Head of caudate nucleus (tissue), 42 donors: ENCODE measurements around the gene SLC15A3.

Source experiments
- DNase-seq, 42 donors: peaks; one replicate each; pipeline versions ENCODE4 v3.0.0 to v3.0.0-alpha.2; 2020 to 2021; ENCODE audit warnings: mixed read lengths in 7 of 42
- intact Hi-C: fragments of 100-400 bp; cut with DNase I; formaldehyde crosslinking; loops from one replicate; pipeline ENCODE4 v1.15.0; 2022

SLC15A3 gene

GRCh38 chr11:60951904-60952741 is at the start of gene SLC15A3:
Gene SLC15A3, minus strand, starts transcription at chr11:60952176. Its CDS starts 625 bp downstream, at chr11:60951551.
- intact Hi-C loops: no loop called here
- DNase-seq: peak in 35 of 42 donors; percentile 28 to 77 (median 56)

- intact Hi-C loops: loop anchor here (10.0 kb wide), 1 partner anchor 56 kb away; no protein-coding TSS in a partner anchor
- DNase-seq: no peak
Observed at GRCh38 chr11:61000426-61000825, 48.5 kb upstream of the SLC15A3 start.

DNA sequence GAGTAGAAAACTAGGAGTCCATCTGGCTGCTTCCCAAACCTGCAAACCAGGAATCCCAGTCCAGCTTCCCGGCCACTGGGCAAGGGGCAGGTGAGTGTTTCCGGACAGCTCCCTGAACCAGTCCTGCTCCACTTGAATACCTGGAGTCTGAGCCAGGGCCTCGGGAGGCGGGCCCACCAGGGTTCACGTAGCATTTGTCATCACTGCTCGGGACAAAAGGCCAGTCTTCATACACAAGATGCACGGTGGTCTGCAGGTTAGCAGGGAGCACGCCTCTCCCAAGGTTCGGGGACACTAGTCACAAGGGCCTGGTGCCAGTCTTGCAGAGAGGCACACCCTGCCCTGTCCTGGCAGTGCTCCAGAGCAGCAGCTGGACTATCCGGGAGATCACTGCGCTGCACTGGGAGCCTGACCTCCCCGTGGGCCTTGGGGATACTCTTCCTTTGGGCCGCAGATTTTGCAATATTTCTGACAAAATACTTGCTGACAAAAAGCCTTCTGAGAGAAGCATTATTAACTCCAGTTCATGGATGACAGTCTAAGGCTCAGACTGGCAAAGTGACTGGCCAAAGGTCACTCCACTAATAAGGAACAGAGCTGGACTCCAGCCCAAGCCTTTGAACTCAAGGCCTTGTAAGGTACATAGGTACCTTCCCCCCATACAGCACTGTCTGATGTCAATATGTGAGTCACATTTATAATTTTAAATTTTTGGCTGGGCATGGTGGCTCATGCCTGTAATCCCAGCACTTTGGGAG is 44.6 kb upstream of the SLC15A3 start:
- no peak for DNase-seq
- intact Hi-C loops: no loop called here

DNA sequence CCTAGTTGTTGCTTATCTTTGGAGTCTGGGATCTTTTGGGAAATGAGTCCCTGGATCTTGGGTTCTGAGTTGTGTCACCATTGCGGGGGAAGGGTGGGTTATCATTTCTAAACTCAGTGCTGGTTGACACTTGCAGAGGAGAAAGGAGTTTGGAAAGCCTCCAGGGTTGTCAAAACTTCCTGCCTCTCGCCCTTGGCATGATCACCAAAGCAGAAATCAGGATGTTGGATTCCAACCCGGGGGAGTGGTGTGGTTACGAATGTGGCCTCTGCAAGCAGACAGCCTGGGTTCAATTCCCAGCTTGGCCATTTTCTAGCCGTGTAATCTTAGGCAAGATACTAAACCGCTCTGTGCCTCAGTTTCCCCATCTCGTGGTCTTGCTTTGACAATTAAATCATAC is 43.8 kb upstream of the SLC15A3 start:
- intact Hi-C loops: no loop called here
- no peak for DNase-seq

DNA sequence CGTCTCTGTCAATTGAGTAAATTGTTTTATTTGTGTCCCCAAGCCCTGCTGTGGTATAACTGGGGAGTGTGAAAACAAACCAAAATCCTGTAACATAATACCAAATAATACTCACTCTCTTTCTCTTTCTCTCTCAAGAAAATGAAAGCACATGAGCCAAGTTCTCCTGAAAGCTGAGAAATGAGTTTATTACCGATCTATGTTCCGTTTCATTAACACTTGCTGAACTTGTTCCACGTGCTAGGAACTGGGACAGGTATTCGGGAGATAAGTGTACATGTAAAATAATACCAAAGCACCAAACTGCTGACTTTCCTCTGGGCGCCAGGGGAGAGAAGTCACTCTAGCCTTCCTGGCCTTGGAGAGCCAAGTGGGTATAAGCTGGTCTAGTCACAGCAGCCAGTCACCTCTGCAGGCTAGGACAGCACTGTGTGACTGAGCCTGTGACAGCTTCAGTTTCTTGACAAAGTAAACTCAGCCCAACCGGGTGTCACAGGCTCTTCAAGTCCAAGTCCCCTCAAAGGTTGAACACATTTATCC is 42.6 kb upstream of the SLC15A3 start:
- no peak for DNase-seq
- intact Hi-C loops: no loop called here

- peak in 7 of 42 donors; percentile 20 to 60 (median 34) for DNase-seq
- intact Hi-C loops: no loop called here
Observed at GRCh38 chr11:60993615-60994014, 41.6 kb upstream of the SLC15A3 start.

DNA sequence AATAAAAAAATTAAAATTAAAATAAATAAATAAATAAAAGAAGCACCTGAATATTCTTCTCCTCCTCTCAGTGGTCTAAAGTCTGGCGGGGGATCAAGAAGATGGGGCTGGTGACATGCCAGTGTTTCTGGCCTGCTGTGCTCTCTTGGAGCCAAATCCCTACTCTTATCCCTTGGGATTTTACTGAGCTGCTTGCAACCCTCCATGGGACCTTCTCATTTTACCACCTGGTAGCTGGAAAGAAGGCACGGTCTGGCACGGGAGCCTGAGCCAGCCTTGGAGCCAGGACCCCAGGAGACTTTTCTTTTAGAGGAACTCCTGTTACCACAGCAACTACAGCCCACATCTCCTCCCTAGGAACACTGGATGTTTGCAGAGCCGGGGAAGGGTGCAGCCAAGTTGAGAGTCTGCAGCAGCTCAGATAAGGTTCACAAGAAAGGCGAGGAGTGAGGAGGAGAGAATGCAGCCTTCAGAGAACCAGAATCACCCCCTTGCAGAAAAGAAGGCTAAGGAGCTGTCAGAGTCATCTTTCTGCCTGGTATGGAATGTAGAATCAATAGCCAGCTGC is 41.0 kb upstream of the SLC15A3 start:
- peak in 32 of 42 donors; percentile 11 to 82 (median 49) for DNase-seq
- intact Hi-C loops: no loop called here

DNA sequence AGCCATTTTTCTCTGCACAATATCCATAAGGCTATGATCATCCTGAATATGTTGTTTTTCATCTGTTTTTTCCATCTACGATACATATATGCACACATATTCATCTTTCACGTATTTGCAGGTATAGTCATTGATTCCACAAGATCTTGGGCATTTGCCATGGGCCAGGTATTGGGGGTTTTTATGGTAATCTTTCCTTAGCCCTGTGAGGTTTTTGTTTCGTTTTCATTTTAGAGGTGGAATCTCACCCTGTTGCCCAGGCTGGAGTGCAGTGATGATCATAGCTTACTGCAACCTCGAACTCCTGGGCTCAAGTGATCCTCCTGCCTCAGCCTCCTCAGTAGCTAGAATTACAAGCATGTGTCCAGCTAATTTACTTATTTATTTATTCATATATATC is 39.5 kb upstream of the SLC15A3 start:
- no peak for DNase-seq
- intact Hi-C loops: no loop called here

GRCh38 chr11:60989093-60989650 is 37.2 kb upstream of the SLC15A3 start:
- no peak for DNase-seq
- intact Hi-C loops: no loop called here

GRCh38 chr11:60988658-60989057 is 36.7 kb upstream of the SLC15A3 start:
- intact Hi-C loops: no loop called here
- no peak for DNase-seq

DNA sequence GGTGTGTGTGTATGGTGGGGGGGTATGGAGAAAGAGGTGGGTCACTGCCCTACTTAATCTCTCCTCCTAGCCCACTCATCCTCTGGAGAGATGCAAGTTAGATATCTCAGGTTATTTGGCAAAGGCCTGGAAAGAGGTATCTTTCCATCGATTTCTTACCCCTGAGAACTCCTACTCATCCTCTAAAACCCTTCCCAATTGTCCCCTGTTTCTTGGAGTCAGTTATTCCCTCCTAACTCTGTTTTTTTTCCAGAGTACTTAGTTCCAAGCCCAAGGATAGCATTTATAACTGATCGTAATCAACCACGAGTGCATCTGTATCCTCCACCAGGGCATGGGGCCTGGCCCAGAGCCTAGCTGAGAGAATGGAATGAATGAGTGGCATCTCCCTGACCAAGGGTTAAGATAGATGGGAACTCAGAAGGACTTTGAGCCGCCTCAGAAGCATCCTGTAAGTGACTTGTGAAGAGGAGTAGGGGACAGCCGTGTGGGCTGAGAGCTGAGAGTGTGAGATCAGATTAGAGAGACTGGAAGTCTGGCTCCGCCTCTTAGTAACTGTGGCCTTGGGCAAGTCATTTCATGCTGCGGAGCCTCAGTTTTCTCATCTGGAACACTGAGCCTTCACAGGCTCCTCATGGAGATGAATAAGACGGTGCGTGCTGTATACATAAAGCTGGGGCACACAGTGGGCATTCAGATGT is 35.8 kb upstream of the SLC15A3 start:
- intact Hi-C loops: no loop called here
- DNase-seq: no peak

DNA sequence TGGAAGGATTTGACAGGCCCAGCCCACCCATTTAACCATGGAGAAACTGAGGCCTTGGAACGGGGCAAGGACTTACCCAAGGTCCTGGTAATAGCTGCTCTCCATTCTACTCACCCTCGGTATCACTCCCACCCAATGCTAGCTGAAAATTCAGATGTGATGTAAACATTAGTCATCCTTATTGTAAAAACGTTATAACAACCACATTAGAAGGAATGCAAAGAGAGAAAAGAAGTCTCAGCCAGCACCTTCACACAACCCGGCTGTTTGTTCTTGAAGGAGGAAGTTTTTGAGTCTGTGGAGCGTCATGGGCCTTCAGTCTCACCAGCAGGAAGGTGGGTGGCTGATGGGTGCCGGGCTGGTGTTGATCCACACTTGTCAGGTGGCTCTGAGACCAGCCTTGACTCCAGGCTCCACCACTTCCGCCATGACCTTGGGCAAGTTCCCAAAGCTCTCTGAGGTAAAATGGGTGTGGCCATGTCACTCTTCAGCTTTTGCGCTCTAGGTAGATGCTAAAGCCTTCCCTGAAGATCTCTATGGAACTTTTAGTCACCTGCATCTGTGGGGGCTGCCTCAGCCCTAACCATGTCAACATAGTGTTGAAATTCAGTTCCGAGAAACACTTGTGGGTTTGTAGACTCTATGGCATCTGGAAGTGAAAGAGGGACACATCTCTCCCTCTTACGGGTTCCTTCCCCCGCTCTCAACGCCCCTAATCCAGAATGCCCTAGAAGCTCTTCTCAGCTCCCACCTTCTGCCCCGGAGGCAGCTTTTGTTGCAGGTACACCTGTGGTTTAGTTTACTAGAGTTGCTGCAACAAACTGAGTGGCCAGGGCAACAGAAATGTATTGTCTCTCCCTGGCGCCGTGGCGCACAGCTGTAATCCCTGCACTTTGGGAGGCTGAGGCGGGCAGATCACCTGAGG is 34.3 kb upstream of the SLC15A3 start:
- intact Hi-C loops: no loop called here
- no peak for DNase-seq

DNA sequence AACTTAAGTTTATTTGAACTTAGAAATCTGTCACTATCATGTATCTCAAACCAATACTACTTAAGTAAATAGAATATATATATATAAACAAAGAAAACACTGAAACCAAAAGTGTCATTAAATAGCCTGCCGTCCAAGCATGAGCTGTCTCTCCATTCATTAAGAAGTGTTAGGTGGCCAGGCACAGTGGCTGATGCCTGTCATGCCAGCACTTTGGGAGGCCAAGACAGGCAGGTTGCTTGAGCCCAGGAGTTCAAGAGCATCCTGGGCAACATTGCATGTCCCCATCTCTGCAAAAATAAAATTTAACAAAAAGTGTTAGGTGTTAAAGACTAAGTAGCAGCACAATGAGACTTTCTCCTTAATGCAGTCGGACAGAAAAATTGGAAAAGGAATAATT is 33.5 kb upstream of the SLC15A3 start:
- no peak for DNase-seq
- intact Hi-C loops: no loop called here

GRCh38 chr11:60984636-60985035 is 32.7 kb upstream of the SLC15A3 start:
- no peak for DNase-seq
- intact Hi-C loops: no loop called here

DNA sequence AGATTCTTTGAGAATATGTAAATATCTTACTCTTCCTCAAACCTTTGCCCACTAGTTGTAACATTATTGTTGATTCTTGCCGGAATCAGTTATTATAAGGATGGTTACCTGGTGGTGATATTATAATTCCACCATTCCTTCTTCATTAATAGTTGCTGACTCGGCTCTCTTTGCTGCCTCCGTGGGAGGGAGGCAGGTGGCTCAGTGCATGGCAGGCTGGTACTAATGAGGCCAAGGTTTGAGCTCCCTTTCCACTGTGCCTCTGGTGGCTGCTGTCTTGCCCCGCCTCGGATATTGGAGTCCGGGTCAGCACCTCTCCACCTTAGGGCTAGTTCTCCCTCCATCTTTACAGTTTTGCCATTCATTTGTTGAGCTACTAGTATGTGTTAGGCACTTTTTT is 32.2 kb upstream of the SLC15A3 start:
- intact Hi-C loops: no loop called here

GRCh38 chr11:60982184-60982583 is 30.2 kb upstream of the SLC15A3 start:
- DNase-seq: no peak
- intact Hi-C loops: no loop called here

More for the DNA sequence above, 32.2 kb upstream of the SLC15A3 start:
- no peak for DNase-seq

DNA sequence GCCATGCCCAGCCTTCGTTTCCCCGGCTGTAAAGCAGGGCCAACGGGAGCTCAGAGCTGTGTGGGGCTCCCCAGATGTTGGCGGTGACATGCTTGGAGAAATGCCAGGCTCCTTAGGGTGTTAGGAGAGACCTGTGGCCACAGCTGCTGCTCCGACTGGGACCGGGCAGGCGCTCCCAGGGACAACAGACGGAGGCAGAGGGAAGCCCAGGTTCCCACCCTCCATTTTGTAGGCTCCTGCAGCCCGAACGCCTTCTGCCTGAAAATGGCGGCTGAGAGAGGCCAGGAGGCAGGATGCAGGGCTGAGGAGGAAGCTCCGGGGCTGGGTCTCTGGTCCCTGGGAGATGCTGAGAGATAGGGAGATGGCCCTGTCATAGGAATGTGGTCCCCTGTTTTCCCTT is 29.5 kb upstream of the SLC15A3 start:
- DNase-seq: no peak
- intact Hi-C loops: no loop called here
